B cell (primary cell): ENCODE results near the gene NPAS3. TPM values are rescaled to one million over a fixed set of nuclear protein-coding genes. Genes with fewer than 3 reads are reported as not detected.

Experiments
- ATAC-seq: fragments of 200-7000 bp; cut with Tn5 transposase; one replicate; pipeline ENCODE4 v1.10.0; 2021; ENCODE audit warnings: low read depth, mild to moderate bottlenecking, moderate number of reproducible peaks, moderate library complexity
- CTCF ChIA-PET: fragments of 350-600 bp; sonication (Branson Sonifier 250); formaldehyde crosslinking; loops from one replicate; lab custom pipeline; 2021; ENCODE audit warnings: antibody characterized with exemption, inconsistent platforms; lab: Charles Lee
- POLR2A ChIA-PET: fragments of 350-600 bp; sonication (Branson Sonifier 250); formaldehyde crosslinking; loops from one replicate; lab custom pipeline; 2021; ENCODE audit warnings: antibody characterized with exemption; lab: Charles Lee
- DNase-seq: peaks from one replicate; pipeline ENCODE4 v3.0.0; 2013
- H2AFZ ChIP-seq: 2 replicates; pipeline ENCODE4 v1.6.1; 2012; ENCODE audit warnings: mild to moderate bottlenecking, low read depth, low read length; ENCODE audit not compliant: insufficient read depth, poor library complexity, severe bottlenecking
- H3K27ac ChIP-seq, 2 donors: 1 replicate in 1 of 2; 2 replicates in 1 of 2; pipeline ENCODE4 v1.5.1; 2012 to 2013; ENCODE audit warnings: low read length in 2 of 2, mild to moderate bottlenecking in 2 of 2, moderate library complexity in 1 of 2
- H3K27me3 ChIP-seq, 4 experiments: fragments of 200-600 bp in 1 of 4; sonication (generic) in 1 of 4; replicated peaks in 1 of 4; 1 replicate in 2 of 4; 2 replicates in 2 of 4; pipeline versions ENCODE4 v1.6.1 to v1.7.0; 2013 to 2016; ENCODE audit warnings: low read length in 3 of 4, mild to moderate bottlenecking in 2 of 4, mixed read lengths in 1 of 4, moderate library complexity in 1 of 4; ENCODE audit not compliant: insufficient read depth in 4 of 4, control insufficient read depth in 3 of 4; ENCODE audit errors: control extremely low read depth in 1 of 4
- H3K36me3 ChIP-seq, 2 experiments: replicated peaks in 1 of 2; 1 replicate in 1 of 2; 2 replicates in 1 of 2; pipeline versions ENCODE4 v1.6.1 to v1.7.1; 2013; ENCODE audit warnings: low read length in 1 of 2; ENCODE audit not compliant: insufficient read depth in 2 of 2, control insufficient read depth in 1 of 2; ENCODE audit errors: control extremely low read depth in 1 of 2, extremely low read depth in 1 of 2
- H3K4me1 ChIP-seq, 2 donors: fragments of 200-600 bp in 1 of 2; sonication (generic) in 1 of 2; 1 replicate in 1 of 2; 2 replicates in 1 of 2; pipeline versions ENCODE4 v1.5.1 to v1.6.1; 2013 to 2017; ENCODE audit warnings: low read length in 2 of 2; ENCODE audit not compliant: control insufficient read depth in 2 of 2, insufficient read depth in 2 of 2
- H3K4me2 ChIP-seq: replicated peaks from 2 replicates; pipeline ENCODE3; 2012; ENCODE audit warnings: mild to moderate bottlenecking, low read depth, low read length; ENCODE audit not compliant: poor library complexity, severe bottlenecking
- H3K4me3 ChIP-seq, 5 experiments: fragments of 200-600 bp in 1 of 5; sonication (generic) in 1 of 5; 1 replicate in 3 of 5; 2 replicates in 2 of 5; pipeline versions ENCODE4 v1.5.1 to v1.7.0; 2011 to 2016; ENCODE audit warnings: low read length in 4 of 5, mild to moderate bottlenecking in 4 of 5, low read depth in 2 of 5, control low read depth in 1 of 5, moderate library complexity in 1 of 5; ENCODE audit not compliant: insufficient read depth in 1 of 5; ENCODE audit errors: control extremely low read depth in 1 of 5, extremely low read depth in 1 of 5
- H3K79me2 ChIP-seq: fragments of 200-600 bp; sonication (generic); one replicate; pipeline ENCODE4 v1.6.0; 2016; ENCODE audit warnings: low read length; ENCODE audit not compliant: control insufficient read depth, insufficient read depth
- H3K9ac ChIP-seq: fragments of 200-600 bp; sonication (generic); 2 replicates; pipeline ENCODE4 v1.6.1; 2017; ENCODE audit warnings: mild to moderate bottlenecking, low read length, moderate library complexity
- H3K9me3 ChIP-seq, 3 donors: one replicate each; pipeline versions ENCODE4 v1.6.1 to v1.7.1; 2013; ENCODE audit warnings: low read length in 2 of 3; ENCODE audit not compliant: control insufficient read depth in 2 of 3, insufficient read depth in 1 of 3; ENCODE audit errors: control extremely low read depth in 1 of 3
- H4K20me1 ChIP-seq: 2 replicates; pipeline ENCODE4 v1.6.0; 2012; ENCODE audit warnings: mild to moderate bottlenecking, low read length; ENCODE audit not compliant: insufficient read depth, control insufficient read depth, poor library complexity, severe bottlenecking
- H3K27ac Mint-ChIP-seq: one replicate; pipeline ENCODE4 v1.8.0; 2021; ENCODE audit warnings: mixed read lengths
- H3K27me3 Mint-ChIP-seq: one replicate; pipeline ENCODE4 v1.8.0; 2021; ENCODE audit warnings: mixed read lengths
- H3K4me1 Mint-ChIP-seq: one replicate; pipeline ENCODE4 v1.8.0; 2021; ENCODE audit warnings: mixed read lengths
- H3K4me3 Mint-ChIP-seq: one replicate; pipeline ENCODE4 v1.8.0; 2021; ENCODE audit warnings: mixed read lengths
- H3K9me3 Mint-ChIP-seq: one replicate; pipeline ENCODE4 v1.8.0; 2022; ENCODE audit warnings: mixed read lengths; ENCODE audit not compliant: insufficient read depth
- CTCF ChIP-seq: fragments of 200-600 bp; IDR thresholded peaks from one replicate; pipeline ENCODE4 v1.8.0; 2022; ENCODE audit warnings: antibody characterized with exemption, mild to moderate bottlenecking
- EZH2 ChIP-seq: IDR thresholded peaks from 2 replicates; pipeline ENCODE4 v1.6.1; 2012; ENCODE audit warnings: borderline replicate concordance, low read depth, mild to moderate bottlenecking, moderate library complexity, low read length; ENCODE audit not compliant: insufficient read depth, poor library complexity, severe bottlenecking
- WGBS: methylation state at CpG from one replicate; pipeline ENCODE4 v1.1.5; 2013; ENCODE audit warnings: missing lambda C conversion rate; ENCODE audit not compliant: insufficient coverage; 5-methylcytosine and 5-hydroxymethylcytosine counted together
- intact Hi-C: fragments of 100-400 bp; cut with micrococcal nuclease; formaldehyde crosslinking; loops from one replicate; pipeline ENCODE4 v1.10.0; 2022
- polyA plus RNA-seq: library from polyadenylated mRNA; depleted of rRNA; stranded (reverse); fragments of >200 nt; gene quantifications from 2 replicates; pipeline ENCODE4 v1.2.3, GENCODE V29; 2012
- total RNA-seq, 2 donors: library from RNA; stranded (reverse); fragments of 120-200 nt in 1 of 2; gene quantifications; 1 replicate in 1 of 2; 2 replicates in 1 of 2; pipeline versions ENCODE4 v1.2.3 to v1.2.4, GENCODE V29; 2013 to 2022

The NPAS3 gene
- total and polyA plus RNA-seq, 2 donors (not counting 1 experiment from before 2014, with no cell fraction given): not detected

GRCh38 chr14:33505266-33505962, 566.7 kb downstream of the NPAS3 start:
- Histone ChIP-seq H3K9ac (no peak overlapping the region), H3K4me1 (no peaks in the 10 kb centered on the region), H3K36me3 (no peaks in the 10 kb centered on the region), H2AFZ (no peak overlapping the region), H3K79me2 (no peaks in the 10 kb centered on the region), H3K27me3 (no peaks in the 10 kb centered on the region), H3K4me2 (no peak overlapping the region), H4K20me1 (no peaks in the 10 kb centered on the region), H3K9me3 (no peaks in the 10 kb centered on the region), H3K4me3 (no peak overlapping the region), H3K27ac (no peak overlapping the region)
- intact Hi-C loops: no loop called here
- no peak overlapping the region for H3K4me3 Mint-ChIP-seq
- ChIA-PET CTCF (no interaction called here), POLR2A (no interaction called here)
- TF ChIP-seq CTCF (no peak), EZH2 (no peak)
- ATAC-seq: no peak
- H3K9me3 Mint-ChIP-seq: peaks cover 3% of the 10 kb centered on the region
- no peak overlapping the region for H3K27ac Mint-ChIP-seq
- no peaks in the 10 kb centered on the region for H3K4me1 Mint-ChIP-seq
- DNase-seq: no peak
- H3K27me3 Mint-ChIP-seq: no peaks in the 10 kb centered on the region
- WGBS: 83% methylated on average over 2 of the region's 4 CpGs

GRCh38 chr14:33505963-33506329, 567.3 kb downstream of the NPAS3 start:
- Mint-ChIP-seq H3K27ac (no peak overlapping the region), H3K9me3 (peaks cover 3% of the 10 kb centered on the region), H3K27me3 (no peaks in the 10 kb centered on the region), H3K4me1 (no peaks in the 10 kb centered on the region), H3K4me3 (no peak overlapping the region)
- Histone ChIP-seq H3K4me2 (no peak overlapping the region), H3K9ac (no peak overlapping the region), H3K4me1 (no peaks in the 10 kb centered on the region), H3K9me3 (no peaks in the 10 kb centered on the region), H3K4me3 (no peak overlapping the region), H3K79me2 (no peaks in the 10 kb centered on the region), H3K36me3 (no peaks in the 10 kb centered on the region), H3K27ac (no peak overlapping the region), H3K27me3 (no peaks in the 10 kb centered on the region), H4K20me1 (no peaks in the 10 kb centered on the region), H2AFZ (no peak overlapping the region)
- intact Hi-C loops: no loop called here
- DNase-seq (no peak), ATAC-seq (no peak)
- POLR2A ChIA-PET: no interaction called here
- WGBS: 94% methylated on average over 3 of the region's 6 CpGs
- TF ChIP-seq CTCF: no peak
- no peak for TF ChIP-seq EZH2
- CTCF ChIA-PET: no interaction called here
